Stimulated activated CD4-positive, alpha-beta T cell treated with anti-CD3 and anti-CD28 coated beads, Interleukin-12 subunit alpha, Interleukin-12 subunit beta, amount 100 ng/mL, for 24 hours (primary cell): ENCODE data around the gene ZBTB9.
"Not testable (repeated sequence)": the region's sequence is repeated elsewhere in the genome, so short reads cannot be mapped to it uniquely, and the experiment has no call there.

Experiments
- DNase-seq, 2 experiments: peaks; one replicate each; pipeline ENCODE4 v3.0.0-alpha.2; 2020; ENCODE audit warnings: low read depth in 2 of 2

Gene ZBTB9

DNA sequence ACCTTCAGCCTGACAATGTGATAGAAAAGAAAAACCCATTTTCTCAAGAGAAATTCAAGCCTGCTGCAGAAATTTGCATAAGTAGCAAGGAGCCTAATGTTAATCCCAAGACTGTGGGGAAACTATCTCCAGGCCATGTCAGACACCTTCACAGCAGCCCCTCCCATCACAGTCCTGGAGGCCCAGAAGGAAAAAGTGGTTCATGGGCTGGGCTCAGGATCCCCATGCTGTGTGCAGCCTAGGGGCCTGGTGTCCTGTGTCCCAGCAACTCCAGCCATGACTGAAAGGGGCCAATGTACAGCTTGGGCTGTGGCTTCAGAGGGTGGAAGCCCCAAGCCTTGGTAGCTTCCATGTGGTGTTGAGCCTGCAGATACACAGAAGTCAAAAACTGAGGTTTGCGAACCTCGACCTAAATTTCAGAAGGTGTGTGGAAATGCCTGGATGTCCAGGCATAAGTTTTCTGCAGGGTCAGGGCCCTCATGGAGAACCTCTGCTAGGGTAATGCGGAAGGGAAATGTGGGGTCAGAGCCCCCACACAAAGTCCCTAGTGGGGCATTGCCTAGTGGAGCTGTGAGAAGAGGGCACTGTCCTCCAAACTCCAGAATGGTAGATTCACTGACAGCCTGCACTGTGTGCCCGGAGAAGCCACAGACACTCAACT is 11.8 kb downstream of the ZBTB9 start:
- DNase-seq = no peak

DNA sequence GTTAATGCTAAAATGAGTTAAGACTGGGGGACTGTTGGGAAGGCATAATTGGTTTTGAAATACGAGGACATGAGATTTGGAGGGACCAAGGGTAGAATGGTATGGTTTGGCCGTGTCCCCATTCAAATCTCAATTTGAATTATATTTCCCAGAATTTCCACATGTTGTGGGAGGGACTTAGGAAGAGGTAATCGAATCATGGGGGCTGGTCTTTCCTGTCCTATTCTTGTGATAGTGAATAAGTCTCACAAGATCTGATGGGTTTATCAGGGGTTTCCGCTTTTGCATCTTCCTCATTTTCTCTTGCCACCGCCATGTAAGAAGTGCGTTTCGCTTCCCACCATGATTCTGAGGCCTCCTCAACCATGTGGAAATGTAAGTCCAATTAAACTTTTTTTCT is 12.7 kb downstream of the ZBTB9 start:
- no peak for DNase-seq

DNA sequence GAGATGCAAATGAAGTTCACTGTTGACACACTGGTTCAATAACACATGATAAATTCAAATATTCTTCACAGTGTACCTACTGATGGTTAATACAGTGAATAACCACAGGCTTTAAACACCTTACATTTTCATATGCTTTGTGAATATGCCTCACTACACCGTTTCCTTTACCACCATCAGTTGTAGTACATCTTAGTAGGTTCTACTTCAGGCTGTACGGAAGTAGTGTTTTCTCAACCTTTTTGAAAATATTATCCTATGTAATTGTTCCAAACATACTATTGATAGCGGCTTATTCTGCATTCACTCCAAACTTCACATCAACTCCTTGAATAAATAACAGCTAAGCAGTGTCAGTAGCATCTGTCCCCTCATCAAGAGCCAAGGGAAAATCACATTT is 15.3 kb downstream of the ZBTB9 start:
- DNase-seq = no peak

DNA sequence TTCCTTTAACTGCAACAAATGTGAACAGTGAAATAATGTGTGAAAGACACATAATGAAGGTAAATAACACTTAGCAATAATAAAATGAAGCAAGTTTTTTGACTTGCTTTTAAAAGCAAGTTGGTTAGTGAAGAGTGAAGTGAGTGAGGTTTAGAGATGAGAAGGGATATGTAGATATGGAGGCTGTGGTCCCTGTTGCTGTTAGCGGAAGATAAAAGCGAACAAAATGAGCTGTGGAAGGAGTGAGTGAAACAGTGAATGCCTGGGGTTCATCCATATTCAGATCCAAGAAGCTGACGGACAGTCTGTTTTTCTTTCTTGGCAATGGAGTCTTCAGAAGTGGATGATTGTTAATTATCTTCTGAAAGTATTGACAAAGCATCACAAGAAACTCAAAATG is 23.5 kb downstream of the ZBTB9 start:
- no peak for DNase-seq

DNA sequence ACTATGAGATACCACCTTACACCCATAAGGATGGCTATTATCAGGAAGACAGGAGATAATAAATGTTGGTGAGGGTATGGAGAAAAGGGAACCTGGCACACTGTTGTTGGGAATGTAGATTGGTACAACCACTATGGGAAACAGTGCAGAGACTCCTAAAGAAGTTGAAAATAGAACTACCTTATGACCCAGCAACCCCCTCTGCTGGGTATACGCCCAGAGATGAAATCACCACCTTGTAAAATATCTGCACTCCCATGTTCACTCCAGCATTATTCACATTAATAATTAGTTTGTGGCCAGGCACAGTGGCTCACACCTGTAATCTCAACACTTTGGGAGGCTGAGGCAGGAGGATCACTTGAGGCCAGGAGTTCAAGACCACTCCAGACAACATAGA is 26.8 kb downstream of the ZBTB9 start:
- no peak for DNase-seq

DNA sequence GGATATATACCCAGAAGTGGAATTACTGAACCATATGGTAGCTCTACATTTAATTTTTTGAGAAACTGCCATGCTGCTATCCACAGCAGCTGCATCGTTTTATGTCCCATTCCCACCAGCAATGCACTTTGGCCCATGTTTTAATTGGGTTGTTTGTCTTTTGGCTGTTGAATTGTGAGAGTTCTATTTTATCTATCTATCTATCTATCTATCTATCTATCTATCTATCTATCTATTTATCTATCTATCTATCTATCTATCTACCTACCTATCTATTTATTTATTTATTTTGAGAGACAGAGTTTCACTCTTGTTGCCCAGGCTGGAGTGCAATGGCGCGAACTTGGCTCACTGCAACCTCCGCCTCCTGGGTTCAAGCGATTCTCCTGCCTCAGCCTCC is 28.2 kb downstream of the ZBTB9 start:
- not testable (repeated sequence) for DNase-seq

DNA sequence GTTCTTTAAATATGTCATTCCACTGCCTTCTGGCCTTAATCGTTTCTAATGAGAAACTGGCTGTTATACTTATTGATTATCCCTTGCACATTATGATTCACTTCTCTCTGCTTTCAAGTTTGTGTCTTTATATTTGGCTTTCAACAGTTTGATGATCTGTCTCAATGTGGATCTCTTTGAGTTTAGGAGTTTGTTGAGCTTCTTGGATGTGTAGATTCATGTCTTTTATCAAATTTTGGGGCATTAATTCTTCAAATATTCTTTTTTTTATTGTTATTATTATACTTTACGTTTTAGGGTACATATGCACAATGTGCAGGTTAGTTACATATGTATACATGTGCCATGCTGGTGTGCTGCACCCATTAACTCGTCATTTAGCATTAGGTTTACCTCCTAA is 29.3 kb downstream of the ZBTB9 start:
- DNase-seq = no peak

DNA sequence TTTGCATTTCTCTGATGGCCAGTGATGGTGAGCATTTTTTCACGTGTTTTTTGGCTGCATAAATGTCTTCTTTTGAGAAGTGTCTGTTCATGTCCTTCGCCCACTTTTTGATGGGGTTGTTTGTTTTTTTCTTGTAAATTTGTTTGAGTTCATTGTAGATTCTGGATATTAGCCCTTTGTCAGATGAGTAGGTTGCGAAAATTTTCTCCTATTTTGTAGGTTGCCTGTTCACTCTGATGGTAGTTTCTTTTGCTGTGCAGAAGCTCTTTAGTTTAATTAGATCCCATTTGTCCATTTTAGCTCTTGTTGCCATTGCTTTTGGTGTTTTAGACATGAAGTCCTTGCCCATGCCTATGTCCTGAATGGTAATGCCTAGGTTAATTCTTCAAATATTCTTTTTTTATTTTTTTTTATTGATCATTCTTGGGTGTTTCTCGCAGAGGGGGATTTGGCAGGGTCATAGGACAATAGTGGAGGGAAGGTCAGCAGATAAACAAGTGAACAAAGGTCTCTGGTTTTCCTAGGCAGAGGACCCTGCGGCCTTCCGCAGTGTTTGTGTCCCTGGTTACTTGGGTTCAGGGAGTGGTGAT is 30.4 kb downstream of the ZBTB9 start:
- DNase-seq = not testable (repeated sequence)

DNA sequence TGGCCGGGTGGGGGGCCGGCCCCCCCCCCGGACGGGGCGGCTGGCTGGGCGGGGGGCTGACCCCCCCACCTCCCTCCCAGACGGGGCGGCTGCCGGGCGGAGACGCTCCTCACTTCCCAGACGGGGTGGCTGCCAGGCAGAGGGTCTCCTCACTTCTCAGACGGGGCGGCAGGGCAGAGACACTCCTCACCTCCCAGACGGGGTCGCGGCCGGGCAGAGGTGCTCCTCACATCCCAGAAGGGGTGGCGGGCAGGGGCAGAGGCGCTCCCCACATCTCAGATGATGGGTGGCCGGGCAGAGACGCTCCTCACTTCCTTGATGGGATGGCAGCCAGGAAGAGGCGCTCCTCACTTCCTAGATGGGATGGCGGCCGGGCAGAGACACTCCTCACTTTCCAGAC is 31.3 kb downstream of the ZBTB9 start:
- DNase-seq = not testable (repeated sequence)

DNA sequence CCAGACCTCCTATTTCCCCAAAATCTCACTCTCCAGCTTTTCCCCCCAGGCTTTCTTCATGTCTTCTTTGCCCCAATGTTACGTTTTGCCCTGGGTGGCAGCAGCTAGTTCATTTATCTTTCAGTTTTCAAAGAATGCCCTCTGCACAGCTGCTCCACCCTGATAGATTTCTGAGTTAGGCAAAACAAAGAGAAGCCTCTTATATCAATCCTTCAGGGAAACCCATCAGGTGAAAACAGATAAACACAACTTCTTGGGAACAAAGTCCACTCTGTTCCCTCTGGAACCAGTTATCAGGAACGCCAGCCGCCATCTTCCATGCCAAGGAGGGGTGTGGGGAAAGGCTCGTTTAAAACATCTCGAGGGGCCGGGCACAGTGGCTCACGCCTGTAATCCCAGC is 34.0 kb downstream of the ZBTB9 start:
- no peak for DNase-seq

DNA sequence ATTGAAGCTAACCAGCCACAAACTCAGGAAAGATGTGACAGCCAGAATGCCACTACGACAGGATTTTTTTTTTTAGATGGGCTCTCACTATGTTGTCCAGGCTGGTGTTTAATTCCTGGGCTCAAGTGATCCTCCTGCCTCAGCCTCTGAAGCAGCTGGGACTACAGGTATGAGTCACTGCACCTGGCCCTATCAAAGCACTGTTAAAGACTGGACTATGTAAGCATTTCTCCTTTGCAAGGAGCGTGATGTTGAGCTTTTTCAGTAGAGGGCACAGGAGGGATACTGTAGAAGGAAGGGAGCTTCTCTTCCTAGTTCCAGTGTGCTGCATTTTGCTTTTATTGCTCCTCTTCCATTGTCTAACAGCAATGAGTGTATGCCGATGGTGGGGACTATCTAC is 35.8 kb downstream of the ZBTB9 start:
- DNase-seq = no peak

DNA sequence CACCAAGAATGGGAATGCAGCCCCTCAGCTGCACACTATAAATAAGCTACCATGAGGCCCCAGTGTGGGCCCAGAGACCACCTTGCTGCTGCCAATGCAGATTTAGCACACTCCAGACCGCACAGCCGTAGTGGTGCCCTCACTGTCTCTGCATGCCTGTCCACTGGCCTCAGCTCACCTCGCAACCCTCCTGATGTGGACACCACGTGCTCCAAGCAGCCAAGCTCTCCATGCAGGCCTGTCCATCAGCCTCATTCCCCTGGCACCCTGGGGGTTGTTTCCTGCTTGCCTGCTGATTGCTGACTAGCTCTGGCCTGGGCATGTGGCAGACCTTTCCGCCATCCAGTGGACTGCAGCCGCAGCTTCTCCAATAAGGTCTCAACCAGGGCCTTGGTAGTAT is 36.2 kb downstream of the ZBTB9 start:
- DNase-seq = no peak

DNA sequence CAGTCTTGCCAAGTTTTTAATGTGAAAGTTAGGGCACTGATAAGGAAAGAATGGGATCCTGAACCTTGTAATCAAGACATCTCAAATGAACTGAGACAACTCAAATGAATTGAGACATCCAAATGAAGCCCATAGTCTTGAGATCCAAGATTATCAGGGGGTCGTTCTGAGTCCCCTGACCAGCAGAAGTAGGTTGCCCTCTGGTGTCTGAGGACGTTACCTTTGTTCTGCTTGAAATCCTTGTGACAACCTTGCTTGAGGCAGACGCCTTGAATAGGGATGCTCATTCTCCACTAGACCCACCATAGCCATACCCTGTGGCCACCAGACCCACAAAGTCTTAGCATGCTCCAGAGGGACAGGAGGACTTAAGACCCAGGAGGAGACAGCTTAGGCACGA is 37.7 kb downstream of the ZBTB9 start:
- no peak for DNase-seq

DNA sequence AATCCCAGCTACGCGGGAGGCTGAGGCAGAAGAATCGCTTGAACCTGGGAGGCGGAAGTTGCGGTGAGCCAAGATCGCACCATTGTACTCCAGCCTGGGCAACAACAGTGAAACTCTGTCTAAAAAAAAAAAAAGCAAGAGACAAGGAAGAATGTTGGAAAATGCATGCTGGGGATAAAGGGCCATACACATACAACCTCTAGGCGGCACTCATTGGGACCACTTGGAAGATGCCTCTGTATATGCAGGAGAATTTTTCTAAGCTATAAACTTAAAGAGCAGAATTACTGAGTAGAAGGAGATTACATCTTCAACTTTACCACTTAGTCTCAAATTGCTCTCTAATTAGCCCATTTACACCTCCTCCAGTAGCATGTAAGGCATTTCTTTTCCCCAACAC is 42.8 kb downstream of the ZBTB9 start:
- DNase-seq = no peak

DNA sequence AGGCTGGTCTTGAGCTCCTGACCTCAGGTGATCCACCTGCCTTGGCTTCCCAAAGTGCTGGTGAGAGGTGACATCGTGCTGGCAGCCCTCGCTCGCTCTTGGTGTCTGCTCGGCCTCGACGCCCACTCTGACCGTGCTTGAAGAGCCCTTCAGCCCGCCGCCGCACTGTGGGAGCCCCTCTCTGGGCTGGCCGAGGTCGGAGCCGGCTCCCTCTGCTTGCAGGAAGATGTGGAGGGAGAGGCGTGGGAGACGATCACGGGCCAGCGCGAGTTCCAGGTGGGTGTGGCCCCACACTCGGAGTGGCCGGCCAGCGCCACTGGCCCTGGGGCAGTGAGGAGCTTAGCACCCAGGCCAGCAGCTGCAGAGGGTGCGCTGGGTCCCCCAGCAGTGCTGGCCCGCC is 48.1 kb downstream of the ZBTB9 start:
- no peak for DNase-seq

DNA sequence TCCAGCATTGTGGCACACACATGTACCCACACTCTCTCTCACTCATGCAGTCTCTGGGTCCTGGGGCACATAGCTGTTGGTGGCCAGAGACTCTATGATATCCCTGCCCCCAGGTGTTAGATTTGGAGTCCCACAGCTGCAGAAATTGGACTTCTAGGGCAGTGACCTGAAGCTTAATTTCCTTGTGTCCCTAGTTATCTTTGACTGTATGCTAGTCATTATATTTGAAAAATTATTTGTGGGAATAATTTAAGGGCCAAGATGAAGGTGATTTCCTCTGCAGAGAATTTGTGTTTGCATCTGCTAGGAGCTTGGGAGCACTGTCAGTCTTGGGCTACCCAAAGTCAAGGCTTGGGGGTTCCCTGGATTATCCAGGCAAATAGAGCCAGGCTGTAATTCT is 50.1 kb downstream of the ZBTB9 start:
- DNase-seq = no peak

DNA sequence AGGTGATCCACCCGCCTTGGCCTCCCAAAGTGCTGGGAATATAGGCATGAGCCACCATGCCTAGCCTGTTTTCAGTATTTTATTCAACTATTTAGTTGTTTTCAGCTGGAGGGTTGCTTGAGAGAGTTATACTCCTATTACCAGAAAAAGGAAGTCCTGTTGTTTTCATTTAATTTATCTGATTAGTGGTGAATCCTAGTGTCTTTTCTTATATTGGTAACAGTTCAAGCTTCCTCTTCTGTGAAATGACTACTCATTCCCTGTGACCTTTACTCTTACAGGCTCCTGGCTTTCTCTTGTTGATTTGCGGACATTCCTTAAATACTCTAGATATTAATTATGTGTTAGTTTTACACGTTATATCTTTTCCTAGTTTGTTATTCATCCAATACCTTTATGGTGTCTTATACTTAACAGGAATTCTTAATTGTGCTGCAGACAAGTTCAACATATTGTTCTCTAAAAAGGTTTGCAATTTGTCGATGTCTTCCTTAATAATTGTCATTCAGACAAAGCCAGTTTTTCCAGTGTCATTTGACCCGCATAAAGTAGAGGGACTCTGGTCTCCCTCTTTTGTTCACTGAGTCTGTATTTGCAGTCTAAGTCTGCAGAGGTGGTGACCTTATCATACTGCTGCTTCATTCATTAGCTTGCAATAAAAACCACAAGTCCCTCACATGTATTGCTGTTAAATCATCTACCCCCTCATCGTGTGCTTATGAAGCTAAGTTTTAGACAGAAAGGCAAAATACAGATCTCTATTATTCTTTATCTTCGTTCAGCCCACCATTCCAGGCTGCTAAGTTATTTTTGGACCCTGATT is 51.4 kb downstream of the ZBTB9 start:
- no peak for DNase-seq
